Anterior cingulate cortex (tissue), 58 donors: ENCODE data around the gene SF3B1.
A peak's percentile ranks its signal among the peaks of the same experiment; 100 is the strongest.
"Not testable (repeated sequence)": the region's sequence is repeated elsewhere in the genome, so short reads cannot be mapped to it uniquely, and the experiment has no call there.

Experiments used
- DNase-seq, 58 donors: peaks; one replicate each; lab custom pipeline; 2025; lab: John Stamatoyannopoulos, UW

SF3B1 gene

GRCh38 chr2:197434541-197435513 is at the start of gene SF3B1:
SF3B1 (minus strand) TSS chr2:197435028; CDS start chr2:197434999, 29 bp downstream.
- peak; percentile 76 to 98 (median 96) for DNase-seq

GRCh38 chr2:197484248-197484647 is 49.4 kb upstream of the SF3B1 start:
- DNase-seq, result not testable (repeated sequence)

- no peak for DNase-seq
Measured at GRCh38 chr2:197480165-197481036, 45.6 kb upstream of the SF3B1 start.

- no peak for DNase-seq
Measured at GRCh38 chr2:197477797-197478196, 43.0 kb upstream of the SF3B1 start.

DNA sequence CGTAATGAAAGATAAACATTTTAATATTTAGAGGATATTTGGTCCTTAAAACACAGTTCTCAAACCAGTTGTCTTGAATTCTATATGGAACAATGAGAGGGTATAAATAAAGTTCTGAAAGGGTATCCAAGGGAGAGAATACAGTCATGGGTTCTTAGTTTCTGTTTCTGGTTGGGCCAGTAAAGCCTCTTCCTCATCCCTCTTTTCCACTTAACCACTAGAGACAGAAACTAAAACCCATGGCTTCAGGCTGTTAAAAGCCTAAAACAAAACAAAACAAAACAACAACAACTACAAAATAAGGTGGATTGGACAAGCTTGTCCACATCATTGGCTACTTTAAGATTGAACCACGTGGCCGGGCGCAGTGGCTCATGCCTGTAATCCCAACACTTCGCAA is 37.3 kb upstream of the SF3B1 start:
- no peak for DNase-seq

DNA sequence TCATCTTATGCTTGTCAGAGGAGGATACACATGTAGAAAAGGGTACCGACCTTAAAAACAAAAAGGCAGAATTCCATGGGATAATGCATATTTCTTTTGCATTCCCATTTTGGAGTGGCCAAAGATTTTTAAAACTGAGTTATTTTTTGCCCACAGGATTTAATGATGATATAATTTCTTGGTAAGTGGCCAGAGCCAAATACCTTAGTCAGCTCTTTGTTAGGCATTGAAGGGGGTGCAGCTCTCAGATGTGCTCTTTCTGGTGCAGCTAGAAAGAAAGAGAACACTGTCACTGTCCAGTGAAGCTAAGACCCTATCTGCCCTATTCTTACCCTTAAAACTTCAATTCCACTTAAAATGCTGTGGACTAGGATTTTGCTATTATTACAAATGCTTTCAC is 29.3 kb upstream of the SF3B1 start:
- DNase-seq, result no peak

- no peak for DNase-seq
Measured at GRCh38 chr2:197461057-197461456, 26.2 kb upstream of the SF3B1 start.

DNA sequence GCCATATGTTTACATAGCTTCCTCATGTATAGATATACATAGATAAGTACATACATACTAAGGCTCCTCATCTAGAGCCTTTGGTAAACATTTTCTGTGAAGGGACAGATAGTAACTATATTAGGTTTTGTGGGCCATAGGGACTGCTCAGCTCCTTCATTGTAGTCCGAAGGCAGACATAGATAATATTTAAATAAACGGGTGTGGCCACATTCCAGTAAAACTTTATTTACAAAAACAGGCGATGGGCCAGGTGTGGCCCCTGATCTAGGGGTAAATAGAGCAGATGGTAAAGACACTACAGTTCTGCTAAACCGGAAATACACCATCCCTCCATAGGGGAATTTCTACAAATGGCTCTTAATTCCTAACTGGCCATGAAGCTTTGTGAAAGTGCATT is 25.8 kb upstream of the SF3B1 start:
- no peak for DNase-seq

- DNase-seq, result no peak
Measured at GRCh38 chr2:197455428-197455827, 20.6 kb upstream of the SF3B1 start.

- no peak for DNase-seq
Measured at GRCh38 chr2:197454923-197455322, 20.1 kb upstream of the SF3B1 start.

- DNase-seq, result peak in 7 of 58 donors; percentile 28 to 70 (median 54)
Measured at GRCh38 chr2:197453914-197454398, 19.1 kb upstream of the SF3B1 start.

DNA sequence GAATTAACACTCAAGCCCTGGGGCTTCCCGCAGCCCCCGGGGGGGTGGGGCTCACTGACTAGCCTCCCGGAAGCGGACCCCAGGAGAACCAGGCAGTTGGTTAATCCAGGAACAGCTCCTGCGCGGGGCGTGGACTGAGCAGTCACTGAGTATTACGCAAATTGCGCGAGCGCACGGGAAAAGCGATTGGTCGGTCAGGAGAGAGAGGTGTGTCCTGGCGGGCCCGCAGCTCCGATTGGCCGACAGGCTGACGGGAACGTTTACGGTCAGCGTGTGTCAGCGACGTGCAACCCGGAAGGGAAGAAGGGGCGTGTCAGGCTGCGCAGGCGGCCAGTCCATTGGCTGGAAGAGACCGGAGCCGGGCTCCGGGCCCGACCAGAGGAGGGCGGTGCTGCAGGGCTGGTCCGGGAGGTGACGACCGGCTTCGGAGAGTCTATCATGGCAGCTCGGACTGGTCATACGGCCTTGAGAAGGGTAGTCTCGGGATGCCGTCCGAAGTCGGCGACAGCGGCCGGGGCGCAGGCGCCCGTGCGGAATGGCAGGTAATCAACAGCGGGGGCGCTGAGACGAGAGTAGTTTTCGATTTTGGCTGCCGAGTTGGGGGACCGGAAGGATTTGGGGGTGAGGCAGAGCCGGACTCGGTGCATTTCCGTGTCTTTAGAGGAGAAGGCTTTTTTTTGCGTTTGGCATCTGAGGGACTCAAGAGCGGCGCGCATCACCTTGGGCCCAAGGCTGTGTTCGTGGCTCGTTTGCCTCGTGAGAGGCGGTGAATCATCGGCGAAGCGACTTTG is 18.5 kb upstream of the SF3B1 start, which contains the start of gene COQ10B:
Gene COQ10B, plus strand, starts transcription at position 430 of the 791 bp plus-strand sequence. Its CDS starts 9 bp downstream, at position 439.
- peak; percentile 90 to 100 (median 100) for DNase-seq

- no peak for DNase-seq
Measured at GRCh38 chr2:197452754-197453122, 17.9 kb upstream of the SF3B1 start.

DNA sequence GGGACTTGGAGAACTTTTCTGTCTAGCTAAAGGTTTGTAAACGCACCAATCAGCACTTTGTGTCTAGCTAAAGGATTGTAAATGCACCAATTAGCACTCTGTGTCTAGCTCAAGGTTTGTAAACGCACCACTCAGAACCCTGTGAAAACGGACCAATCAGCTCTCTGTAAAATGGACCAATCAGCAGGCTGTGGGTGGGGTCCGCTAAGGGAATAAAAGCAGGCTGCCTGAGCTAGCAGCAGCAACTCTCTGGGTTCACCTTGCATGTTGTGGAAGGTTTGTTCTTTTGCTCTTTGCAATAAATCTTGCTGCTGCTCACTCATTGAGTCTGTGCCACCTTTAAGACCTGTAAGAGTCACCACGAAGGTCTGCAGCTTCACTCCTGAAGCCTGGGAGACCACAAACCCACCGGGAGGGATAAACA is 16.1 kb upstream of the SF3B1 start:
- DNase-seq, result not testable (repeated sequence)

DNA sequence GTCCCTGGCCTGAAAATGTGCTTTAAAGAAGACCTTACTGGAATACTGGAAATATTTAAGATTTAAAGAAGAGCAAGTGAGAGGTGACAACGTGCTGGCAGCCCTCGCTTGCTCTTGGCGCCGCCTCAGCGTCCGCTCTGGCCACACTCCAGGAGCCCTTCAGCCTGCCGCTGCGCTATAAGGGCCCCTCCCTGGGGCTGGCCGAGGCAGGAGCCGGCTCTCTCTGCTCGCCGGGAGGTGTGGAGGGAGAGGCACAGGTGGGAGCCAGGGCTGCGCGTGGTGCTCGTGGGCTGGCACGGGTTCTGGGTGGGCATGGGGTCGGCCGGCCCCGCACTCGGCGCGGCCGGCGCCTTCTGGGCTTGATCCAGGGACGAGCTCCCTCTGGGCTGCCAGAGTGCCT is 15.6 kb upstream of the SF3B1 start:
- DNase-seq, result no peak

- DNase-seq, result no peak
Measured at GRCh38 chr2:197446844-197447243, 12.0 kb upstream of the SF3B1 start.

- DNase-seq, result no peak
Measured at GRCh38 chr2:197445746-197446145, 10.9 kb upstream of the SF3B1 start.

DNA sequence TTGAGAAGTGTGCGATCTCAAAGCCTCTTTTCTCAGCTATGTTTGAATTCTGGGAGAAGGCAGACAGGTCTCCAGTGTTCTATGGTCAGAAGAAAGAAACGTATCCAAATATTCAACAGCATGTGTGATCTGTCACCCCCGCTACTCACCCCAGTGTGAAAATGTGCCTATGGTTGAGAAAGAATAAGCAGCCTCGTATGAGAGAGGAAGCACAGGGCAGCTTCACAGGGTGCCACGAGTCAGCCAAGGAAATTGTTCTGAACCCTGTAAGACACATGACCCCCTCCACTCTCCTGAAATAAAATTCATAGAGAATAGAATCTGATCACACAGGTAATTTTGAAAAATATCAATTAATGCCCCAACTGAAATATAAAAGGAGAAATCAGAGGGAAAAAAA is 8.0 kb upstream of the SF3B1 start:
- no peak for DNase-seq

DNA sequence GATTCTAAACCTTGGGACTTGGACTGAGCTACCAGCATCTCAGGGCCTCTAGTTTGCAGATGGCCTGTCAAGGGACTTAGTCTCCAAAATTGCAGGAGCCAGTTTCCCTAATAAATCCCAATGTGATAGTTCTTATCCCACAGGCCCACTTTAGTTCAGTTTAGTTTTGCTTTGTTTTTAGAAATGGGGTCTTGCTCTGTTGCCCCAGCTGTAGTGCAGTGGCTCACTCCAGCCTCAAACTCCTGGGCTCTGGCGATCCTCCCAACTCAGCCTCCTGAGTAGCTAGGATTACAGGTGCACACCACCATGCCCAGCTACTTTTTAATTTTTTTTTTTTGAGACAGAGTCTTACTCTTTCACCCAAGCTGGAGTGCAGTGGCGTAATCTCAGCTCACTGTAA is 2.6 kb upstream of the SF3B1 start:
- DNase-seq, result no peak
